ENCODE data around the gene THSD4.

DNA sequence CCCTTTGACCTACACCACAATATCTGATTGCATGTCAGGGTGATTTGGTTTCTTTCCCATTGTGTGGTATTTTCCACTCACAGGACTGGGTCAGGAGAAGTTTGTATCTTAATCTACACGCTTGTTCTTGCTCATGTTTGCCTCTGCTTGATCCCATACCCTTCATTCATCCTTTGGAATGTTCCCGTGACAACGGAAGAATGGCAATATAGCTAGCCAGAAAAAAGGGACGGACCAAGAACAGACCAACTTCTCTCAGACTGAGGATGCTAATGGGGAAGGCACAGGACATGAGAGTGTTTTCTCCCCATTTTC lies 7.8 kb upstream of the THSD4 start:
- TF ChIP-seq CTCF (IDR thresholded peaks at IDR 0.05) (no peak), POLR2A (IDR thresholded peaks at IDR 0.05) (no peak)
